NCI-H345 treated with DMSO at 0.1 percent for 48 hours (cell line): Measurements from ENCODE around the gene LGALS1.
"Not testable (repeated sequence)": the region's sequence is repeated elsewhere in the genome, so short reads cannot be mapped to it uniquely, and the experiment has no call there.

Experiments used
- DNase-seq: peaks from one replicate; lab custom pipeline; 2025; ENCODE audit not compliant: unreplicated experiment; lab: John Stamatoyannopoulos, UW

The LGALS1 gene

GRCh38 chr22:37639070-37639760 lies 36.2 kb upstream of the LGALS1 start, which contains the start of gene SH3BP1:
SH3BP1 (plus strand) TSS chr22:37639669; CDS start chr22:37639788, 119 bp downstream.
- no peak for DNase-seq

GRCh38 chr22:37639771-37640590 lies 35.5 kb upstream of the LGALS1 start:
- DNase-seq: no peak

GRCh38 chr22:37640591-37641560 lies 34.6 kb upstream of the LGALS1 start:
- DNase-seq: no peak

DNA sequence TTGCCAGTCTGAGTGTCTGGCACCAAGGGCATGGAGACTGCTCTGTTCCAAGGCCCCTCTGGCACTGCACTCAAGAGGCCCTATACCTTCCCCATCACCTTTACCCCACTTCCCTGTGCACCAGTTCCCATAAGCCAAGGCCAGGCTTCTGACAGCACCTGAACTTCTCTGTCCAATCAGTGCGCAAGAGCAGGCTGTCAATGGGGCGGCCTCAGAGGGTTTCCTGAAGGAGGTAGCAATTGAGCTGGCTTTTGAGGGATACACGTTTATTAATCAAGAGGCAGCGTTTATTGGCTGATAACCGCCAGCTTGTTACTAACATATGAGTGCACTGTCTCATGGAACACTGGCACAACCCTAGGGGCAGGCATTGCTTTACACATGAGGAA lies 33.9 kb upstream of the LGALS1 start:
- DNase-seq: no peak

GRCh38 chr22:37643225-37643847 lies 32.1 kb upstream of the LGALS1 start:
- peak; percentile 3 for DNase-seq

DNA sequence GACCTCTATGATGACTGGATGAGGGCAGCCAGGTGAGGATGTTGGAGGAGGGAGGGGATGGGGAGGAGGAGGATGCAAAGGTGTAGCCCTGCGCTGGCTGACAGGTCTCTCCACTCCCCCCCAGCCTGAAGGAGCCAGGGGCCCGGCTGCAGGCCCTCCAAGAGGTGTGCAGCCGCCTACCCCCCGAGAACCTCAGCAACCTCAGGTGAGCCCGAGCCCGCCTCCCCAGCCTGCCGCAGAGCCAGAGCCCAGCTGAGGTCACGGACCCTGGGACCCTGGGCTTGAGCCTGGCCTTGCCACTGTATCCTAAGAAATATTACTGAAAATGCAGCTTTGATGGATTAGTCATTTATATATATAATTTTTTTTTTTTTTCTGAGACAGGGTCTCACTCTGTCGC lies 28.1 kb upstream of the LGALS1 start:
- no peak for DNase-seq

GRCh38 chr22:37647928-37648327 lies 27.5 kb upstream of the LGALS1 start:
- no peak for DNase-seq

- DNase-seq: no peak
Observed at GRCh38 chr22:37650463-37651136, 24.8 kb upstream of the LGALS1 start.

GRCh38 chr22:37654563-37655251 lies 20.7 kb upstream of the LGALS1 start:
- no peak for DNase-seq

GRCh38 chr22:37655252-37655563 lies 20.2 kb upstream of the LGALS1 start:
- no peak for DNase-seq

DNA sequence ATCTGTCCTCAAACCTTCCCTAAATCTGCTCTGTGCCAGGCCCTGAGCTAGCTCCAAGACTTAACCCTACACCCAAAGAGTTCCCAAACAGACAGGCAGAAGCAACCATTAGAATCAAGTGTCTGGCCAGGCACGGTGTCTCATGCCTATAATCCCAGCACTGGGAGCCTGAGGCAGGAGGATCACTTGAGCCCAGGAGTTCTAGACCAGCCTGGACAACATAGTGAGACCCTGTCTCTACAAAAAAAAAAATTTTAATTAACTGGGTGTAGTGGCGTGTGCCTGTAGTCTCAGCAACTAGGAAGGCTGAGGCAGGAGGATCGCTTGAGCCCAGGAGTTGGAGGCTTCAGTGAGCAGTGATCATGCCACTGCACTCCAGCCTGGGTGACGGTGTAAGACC lies 18.9 kb upstream of the LGALS1 start:
- not testable (repeated sequence) for DNase-seq

DNA sequence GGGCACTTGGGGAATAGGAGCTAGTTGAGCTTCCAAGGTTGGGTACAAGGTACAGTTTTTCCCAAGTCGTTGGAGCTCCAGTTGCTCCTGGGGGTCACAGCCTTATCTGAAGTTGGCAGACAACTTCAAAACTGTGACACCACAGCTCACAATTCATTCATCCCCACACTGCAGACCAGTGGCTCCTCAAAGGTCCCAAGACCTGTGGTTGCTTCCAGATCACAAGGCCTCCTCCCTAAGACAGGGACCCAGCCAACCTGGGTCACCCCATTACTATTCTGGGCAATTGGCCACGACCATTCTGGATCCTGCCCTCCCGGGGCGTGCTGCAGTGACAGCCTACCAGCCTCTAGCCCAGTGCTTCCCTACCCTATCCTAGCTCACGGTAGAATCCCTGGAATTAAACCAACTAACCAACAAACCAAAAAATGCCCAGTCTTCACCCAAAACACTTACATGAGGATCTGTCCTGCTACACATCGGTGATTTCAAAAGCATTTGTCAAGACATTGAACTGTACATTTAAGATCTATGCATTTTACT lies 17.8 kb upstream of the LGALS1 start:
- DNase-seq: no peak

DNA sequence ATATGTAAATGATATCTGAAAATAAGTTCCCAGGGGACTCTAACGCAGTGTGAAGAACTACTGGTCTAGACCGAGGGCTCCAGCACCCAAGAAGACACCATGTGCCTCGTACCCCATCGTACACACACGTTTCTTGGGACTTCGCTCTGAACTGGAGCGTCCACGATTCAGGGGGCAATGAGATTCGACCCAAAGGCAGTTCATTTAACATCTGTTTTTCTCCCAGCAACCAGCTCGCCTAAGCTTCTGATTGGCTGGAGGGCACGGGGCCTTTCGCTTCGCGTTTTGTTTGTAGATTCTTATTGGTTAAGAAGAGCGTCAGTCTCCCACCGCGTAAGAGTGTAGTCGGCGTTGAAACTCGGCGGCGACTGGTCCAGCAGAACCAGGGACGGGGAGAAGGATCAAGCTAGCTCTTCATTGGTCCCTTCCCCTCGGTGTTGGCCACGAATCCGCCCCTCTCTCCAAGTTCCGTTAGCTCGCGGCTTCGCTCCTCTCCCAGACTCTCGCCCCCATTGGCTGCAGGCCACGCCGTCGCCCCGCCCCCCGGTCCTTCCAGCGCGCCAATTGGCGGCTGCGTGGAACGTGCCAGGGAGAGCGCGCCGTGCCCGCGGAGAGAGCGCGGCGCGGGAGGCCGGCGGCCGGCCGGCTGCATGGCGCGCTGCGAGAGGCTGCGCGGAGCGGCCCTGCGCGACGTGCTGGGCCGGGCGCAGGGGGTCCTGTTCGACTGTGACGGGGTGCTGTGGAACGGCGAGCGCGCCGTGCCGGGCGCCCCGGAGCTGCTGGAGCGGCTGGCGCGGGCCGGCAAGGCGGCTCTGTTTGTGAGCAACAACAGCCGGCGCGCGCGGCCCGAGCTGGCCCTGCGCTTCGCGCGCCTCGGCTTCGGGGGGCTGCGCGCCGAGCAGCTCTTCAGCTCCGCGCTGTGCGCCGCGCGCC lies 17.0 kb upstream of the LGALS1 start, which contains the start of gene PDXP:
Gene PDXP (plus strand): TSS at position 591 of the 933 bp plus-strand sequence. CDS start 60 bp downstream, at position 651.
- DNase-seq: peak; percentile 92

- no peak for DNase-seq
Observed at GRCh38 chr22:37659066-37659896, 16.2 kb upstream of the LGALS1 start.

- DNase-seq: no peak
Observed at GRCh38 chr22:37659897-37660708, 15.3 kb upstream of the LGALS1 start.

GRCh38 chr22:37660709-37661045 lies 14.8 kb upstream of the LGALS1 start:
- DNase-seq: no peak
